HCT116 (cell line): ENCODE results near the gene PREP. TPM values are rescaled to one million over a fixed set of nuclear protein-coding genes. Genes with fewer than 3 reads are reported as not detected.

Source experiments
- CBX3 ChIP-seq: IDR thresholded peaks from 2 replicates; pipeline ENCODE4 v1.6.1; 2012; ENCODE audit warnings: low read depth
- EZH2phosphoT487 ChIP-seq: fragments of 200-600 bp; IDR thresholded peaks from 2 replicates; pipeline ENCODE4 v1.6.1; 2018; ENCODE audit warnings: antibody characterized with exemption, borderline replicate concordance
- POLR2A ChIP-seq: IDR thresholded peaks from 2 replicates; pipeline ENCODE4 v1.7.0; 2011; ENCODE audit warnings: borderline replicate concordance; ENCODE audit not compliant: insufficient read depth, insufficient read length; ENCODE audit errors: extremely low read depth
- POLR2AphosphoS5 ChIP-seq: IDR thresholded peaks from 2 replicates; pipeline ENCODE4 v1.6.1; 2011; ENCODE audit warnings: mild to moderate bottlenecking, low read depth, low read length, moderate library complexity
- TCF7L2 ChIP-seq: IDR thresholded peaks from 2 replicates; pipeline ENCODE4 v1.7.0; 2011; ENCODE audit warnings: borderline replicate concordance, inconsistent platforms; ENCODE audit not compliant: insufficient read depth, insufficient read length; ENCODE audit errors: extremely low read depth
- YY1 ChIP-seq: IDR thresholded peaks from 2 replicates; pipeline ENCODE4 v1.6.1; 2011; ENCODE audit warnings: low read length, low read depth, moderate library complexity, mild to moderate bottlenecking; ENCODE audit not compliant: insufficient replicate concordance; ENCODE audit errors: extremely low read depth
- total RNA-seq: library from RNA; stranded (reverse); gene quantifications from one replicate; pipeline ENCODE4 v1.2.1, GENCODE V29; 2021; ENCODE audit not compliant: unreplicated experiment
- TF ChIP-seq, protein P1 (sequence below): IDR thresholded peaks from 2 replicates; pipeline ENCODE4 v1.6.1; 2011; ENCODE audit warnings: mild to moderate bottlenecking, low read length, moderate library complexity; ENCODE audit not compliant: insufficient replicate concordance; ENCODE audit errors: extremely low read depth
- TF ChIP-seq, protein P2 (sequence below): IDR thresholded peaks from 2 replicates; pipeline ENCODE4 v1.6.1; 2012; ENCODE audit warnings: low read depth

The PREP gene
- total RNA-seq, 1 experiment from 2014 or later: 53.5 TPM

DNA sequence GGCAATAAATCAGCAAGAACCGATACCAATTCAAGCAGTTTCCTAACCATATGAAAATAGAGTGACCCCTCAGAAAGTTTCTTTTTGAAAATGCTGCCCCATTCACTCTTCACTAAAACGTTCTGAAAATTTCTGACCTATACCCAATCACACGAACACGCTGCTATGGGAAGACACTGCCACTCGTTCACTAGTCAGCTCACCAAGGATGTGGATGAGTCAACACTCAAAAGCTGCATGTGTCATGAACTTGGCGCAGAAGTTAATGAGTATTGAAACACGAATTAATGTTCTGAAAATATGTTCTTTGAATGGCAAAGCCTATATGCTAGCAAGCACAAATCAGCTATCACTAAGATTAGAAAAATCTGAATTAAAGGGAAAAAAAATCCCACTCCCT lies 84.2 kb downstream of the PREP start (continued):
- TF ChIP-seq, protein P1, sequence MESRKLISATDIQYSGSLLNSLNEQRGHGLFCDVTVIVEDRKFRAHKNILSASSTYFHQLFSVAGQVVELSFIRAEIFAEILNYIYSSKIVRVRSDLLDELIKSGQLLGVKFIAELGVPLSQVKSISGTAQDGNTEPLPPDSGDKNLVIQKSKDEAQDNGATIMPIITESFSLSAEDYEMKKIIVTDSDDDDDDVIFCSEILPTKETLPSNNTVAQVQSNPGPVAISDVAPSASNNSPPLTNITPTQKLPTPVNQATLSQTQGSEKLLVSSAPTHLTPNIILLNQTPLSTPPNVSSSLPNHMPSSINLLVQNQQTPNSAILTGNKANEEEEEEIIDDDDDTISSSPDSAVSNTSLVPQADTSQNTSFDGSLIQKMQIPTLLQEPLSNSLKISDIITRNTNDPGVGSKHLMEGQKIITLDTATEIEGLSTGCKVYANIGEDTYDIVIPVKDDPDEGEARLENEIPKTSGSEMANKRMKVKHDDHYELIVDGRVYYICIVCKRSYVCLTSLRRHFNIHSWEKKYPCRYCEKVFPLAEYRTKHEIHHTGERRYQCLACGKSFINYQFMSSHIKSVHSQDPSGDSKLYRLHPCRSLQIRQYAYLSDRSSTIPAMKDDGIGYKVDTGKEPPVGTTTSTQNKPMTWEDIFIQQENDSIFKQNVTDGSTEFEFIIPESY: no peak
- TF ChIP-seq CBX3 (no peak), EZH2phosphoT487 (no peak), YY1 (no peak), TCF7L2 (no peak), POLR2AphosphoS5 (no peak), POLR2A (no peak)
- TF ChIP-seq, protein P2, sequence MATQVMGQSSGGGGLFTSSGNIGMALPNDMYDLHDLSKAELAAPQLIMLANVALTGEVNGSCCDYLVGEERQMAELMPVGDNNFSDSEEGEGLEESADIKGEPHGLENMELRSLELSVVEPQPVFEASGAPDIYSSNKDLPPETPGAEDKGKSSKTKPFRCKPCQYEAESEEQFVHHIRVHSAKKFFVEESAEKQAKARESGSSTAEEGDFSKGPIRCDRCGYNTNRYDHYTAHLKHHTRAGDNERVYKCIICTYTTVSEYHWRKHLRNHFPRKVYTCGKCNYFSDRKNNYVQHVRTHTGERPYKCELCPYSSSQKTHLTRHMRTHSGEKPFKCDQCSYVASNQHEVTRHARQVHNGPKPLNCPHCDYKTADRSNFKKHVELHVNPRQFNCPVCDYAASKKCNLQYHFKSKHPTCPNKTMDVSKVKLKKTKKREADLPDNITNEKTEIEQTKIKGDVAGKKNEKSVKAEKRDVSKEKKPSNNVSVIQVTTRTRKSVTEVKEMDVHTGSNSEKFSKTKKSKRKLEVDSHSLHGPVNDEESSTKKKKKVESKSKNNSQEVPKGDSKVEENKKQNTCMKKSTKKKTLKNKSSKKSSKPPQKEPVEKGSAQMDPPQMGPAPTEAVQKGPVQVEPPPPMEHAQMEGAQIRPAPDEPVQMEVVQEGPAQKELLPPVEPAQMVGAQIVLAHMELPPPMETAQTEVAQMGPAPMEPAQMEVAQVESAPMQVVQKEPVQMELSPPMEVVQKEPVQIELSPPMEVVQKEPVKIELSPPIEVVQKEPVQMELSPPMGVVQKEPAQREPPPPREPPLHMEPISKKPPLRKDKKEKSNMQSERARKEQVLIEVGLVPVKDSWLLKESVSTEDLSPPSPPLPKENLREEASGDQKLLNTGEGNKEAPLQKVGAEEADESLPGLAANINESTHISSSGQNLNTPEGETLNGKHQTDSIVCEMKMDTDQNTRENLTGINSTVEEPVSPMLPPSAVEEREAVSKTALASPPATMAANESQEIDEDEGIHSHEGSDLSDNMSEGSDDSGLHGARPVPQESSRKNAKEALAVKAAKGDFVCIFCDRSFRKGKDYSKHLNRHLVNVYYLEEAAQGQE: no peak
- TF ChIP-seq, all 23 proteins: peak for 3
